DND-41 (cell line): ENCODE results near the gene TRIM33.
A peak's percentile ranks its signal among the peaks of the same experiment; 100 is the strongest.

Experiments
- ATAC-seq: fragments of 200-7000 bp; cut with Tn5 transposase; 3 replicates; pipeline ENCODE4 v1.9.1; 2021; ENCODE audit warnings: low read depth; ENCODE audit not compliant: insufficient read depth
- DNase-seq: peaks from one replicate; pipeline ENCODE4 v3.0.0-alpha.2; 2020
- H2AFZ ChIP-seq: 2 replicates; pipeline ENCODE4 v1.6.0; 2012; ENCODE audit warnings: low read depth, low read length
- H3K27ac ChIP-seq: 2 replicates; pipeline ENCODE4 v1.5.1; 2012; ENCODE audit warnings: low read length, inconsistent platforms
- H3K27me3 ChIP-seq: fragments of 200-600 bp; sonication (generic); 2 replicates; pipeline ENCODE4 v1.6.0; 2012; ENCODE audit warnings: low read length, mild to moderate bottlenecking, inconsistent platforms; ENCODE audit not compliant: insufficient read depth, poor library complexity
- H3K36me3 ChIP-seq: 2 replicates; pipeline ENCODE4 v1.5.1; 2012; ENCODE audit warnings: low read length, inconsistent platforms; ENCODE audit not compliant: insufficient read depth
- H3K4me1 ChIP-seq: 2 replicates; pipeline ENCODE4 v1.5.1; 2012; ENCODE audit warnings: mild to moderate bottlenecking, low read length; ENCODE audit not compliant: insufficient read depth
- H3K4me2 ChIP-seq: 2 replicates; pipeline ENCODE4 v1.6.0; 2012; ENCODE audit warnings: mild to moderate bottlenecking, moderate library complexity, low read length, inconsistent platforms; ENCODE audit not compliant: insufficient read depth
- H3K4me3 ChIP-seq, 2 experiments: fragments of 200-600 bp in 1 of 2; shearing (Covaris generic) in 1 of 2; 2 replicates each; pipeline ENCODE4 v1.5.1; 2012 to 2016; ENCODE audit warnings: inconsistent platforms in 2 of 2, low read length in 2 of 2, mild to moderate bottlenecking in 2 of 2, low read depth in 1 of 2, moderate library complexity in 1 of 2
- H3K79me2 ChIP-seq: 2 replicates; pipeline ENCODE4 v1.6.0; 2012; ENCODE audit warnings: low read length, inconsistent platforms; ENCODE audit not compliant: insufficient read depth
- H3K9ac ChIP-seq: 2 replicates; pipeline ENCODE4 v1.6.0; 2012; ENCODE audit warnings: low read depth, mild to moderate bottlenecking, inconsistent platforms, low read length, moderate library complexity
- H3K9me3 ChIP-seq: 2 replicates; pipeline ENCODE4 v1.5.1; 2012; ENCODE audit warnings: low read length, moderate library complexity, mild to moderate bottlenecking, inconsistent platforms; ENCODE audit not compliant: insufficient read depth, severe bottlenecking
- H4K20me1 ChIP-seq: 2 replicates; pipeline ENCODE4 v1.6.0; 2012; ENCODE audit warnings: low read length; ENCODE audit not compliant: insufficient read depth
- CTCF ChIP-seq: IDR thresholded peaks from 2 replicates; pipeline ENCODE4 v1.5.1; 2012; ENCODE audit warnings: borderline replicate concordance, low read length, moderate library complexity, mild to moderate bottlenecking; ENCODE audit not compliant: poor library complexity, severe bottlenecking; ENCODE audit errors: extremely low read depth
- EZH2 ChIP-seq: IDR thresholded peaks from 3 replicates; pipeline ENCODE4 v1.6.1; 2012; ENCODE audit warnings: borderline replicate concordance, low read depth, mild to moderate bottlenecking, moderate library complexity, low read length, inconsistent platforms; ENCODE audit not compliant: severe bottlenecking

TRIM33 gene

GRCh38 chr1:114521396-114522263 is 10.6 kb upstream of the TRIM33 start:
- Histone ChIP-seq H3K4me3 (no peak overlapping the region), H3K36me3 (no peaks in the 10 kb centered on the region), H3K79me2 (no peaks in the 10 kb centered on the region), H3K27me3 (no peaks in the 10 kb centered on the region), H3K9me3 (no peaks in the 10 kb centered on the region), H2AFZ (no peak overlapping the region), H3K4me2 (no peak overlapping the region), H3K9ac (no peak overlapping the region), H4K20me1 (no peaks in the 10 kb centered on the region), H3K27ac (no peak overlapping the region), H3K4me1 (no peaks in the 10 kb centered on the region)
- ATAC-seq (no peak), DNase-seq (no peak)
- no peak for TF ChIP-seq EZH2
- TF ChIP-seq CTCF = no peak

GRCh38 chr1:114517348-114517747 is 6.3 kb upstream of the TRIM33 start:
- no peak for DNase-seq
- ATAC-seq = no peak
- H3K9ac ChIP-seq = no peak overlapping the region
- H3K79me2 ChIP-seq = 0 out of 2 replicates have a peak, but pooled peaks cover under 1% of the 10 kb centered on the region
- H4K20me1 ChIP-seq = no peaks in the 10 kb centered on the region
- H3K27ac ChIP-seq = no peak overlapping the region
- H3K4me3 ChIP-seq = no peak overlapping the region
- H3K9me3 ChIP-seq = no peaks in the 10 kb centered on the region
- peaks cover 5% of the 10 kb centered on the region for H3K4me1 ChIP-seq
- no peak for TF ChIP-seq CTCF
- no peak for TF ChIP-seq EZH2
- no peaks in the 10 kb centered on the region for H3K27me3 ChIP-seq
- H2AFZ ChIP-seq = no peak overlapping the region
- no peaks in the 10 kb centered on the region for H3K36me3 ChIP-seq
- H3K4me2 ChIP-seq = no peak overlapping the region

- H3K4me1 ChIP-seq = peaks cover 32% of the 10 kb centered on the region
- DNase-seq (no peak), ATAC-seq (no peak)
- H3K27me3 ChIP-seq = no peaks in the 10 kb centered on the region
- H4K20me1 ChIP-seq = peaks cover 29% of the 10 kb centered on the region
- no peak for TF ChIP-seq CTCF
- no peak for TF ChIP-seq EZH2
- H3K27ac ChIP-seq = no peak overlapping the region
- peaks cover 6% of the 10 kb centered on the region for H3K36me3 ChIP-seq
- peak overlapping the region; percentile 95 for H3K4me2 ChIP-seq
- peaks cover 44% of the 10 kb centered on the region for H3K79me2 ChIP-seq
- H3K9ac ChIP-seq = peak overlapping the region; percentile 98
- no peak overlapping the region for H2AFZ ChIP-seq
- no peaks in the 10 kb centered on the region for H3K9me3 ChIP-seq
- peak overlapping the region in 1 of 2 experiments; percentile 99; a peak in 2 of 4 replicates for H3K4me3 ChIP-seq
These were observed 1.7 kb upstream of the TRIM33 start for GRCh38 chr1:114512595-114513280.
